Suprapubic skin (tissue), 3 donors: ENCODE measurements around the gene GNL3.

ENCODE experiments used
- CTCF ChIP-seq, 2 donors: fragments of 200-600 bp in 1 of 2; fragments of 450-650 bp in 1 of 2; sonication (generic) in 1 of 2; IDR thresholded peaks; one replicate each; pipeline ENCODE4 v1.5.1; 2016 to 2019; ENCODE audit warnings: antibody characterized with exemption in 2 of 2, mild to moderate bottlenecking in 1 of 2, moderate library complexity in 1 of 2
- POLR2A ChIP-seq, 2 donors: fragments of 450-650 bp; IDR thresholded peaks; one replicate each; pipeline ENCODE4 v1.6.1; 2017; ENCODE audit warnings: antibody characterized with exemption in 2 of 2, mild to moderate bottlenecking in 2 of 2, moderate library complexity in 2 of 2

GRCh38 chr3:52655895-52656294, 29.9 kb upstream of the GNL3 start:
- TF ChIP-seq POLR2A (IDR thresholded peaks at IDR 0.05) (no peak), CTCF (IDR thresholded peaks at IDR 0.05) (no peak)
